A549 (cell line): ENCODE measurements around the gene CCDC185. TPM values are rescaled to one million over a fixed set of nuclear protein-coding genes. Genes with fewer than 3 reads are reported as not detected.

ENCODE experiments used
- ATAC-seq, 2 experiments: fragments of 200-7000 bp in 1 of 2; fragments of >200 bp in 1 of 2; cut with Nextera tagmentation in 1 of 2; cut with Tn5 transposase in 1 of 2; 3 replicates each; pipeline versions ENCODE4 v1.8.0 to v1.9.1; 2018 to 2020; ENCODE audit warnings: mild to moderate bottlenecking in 1 of 2, moderate library complexity in 1 of 2
- CTCF ChIA-PET: fragments of 300-600 bp; sonication (Branson Sonifier 250); formaldehyde crosslinking; extraction: SDS; loops from one replicate; lab custom pipeline; 2021; ENCODE audit warnings: antibody characterized with exemption, inconsistent platforms; lab: Yijun Ruan, JAX
- POLR2A ChIA-PET: fragments of 350-600 bp; formaldehyde crosslinking; extraction: SDS; loops from one replicate; lab custom pipeline; 2021; ENCODE audit warnings: antibody characterized with exemption, inconsistent platforms; lab: Yijun Ruan, JAX
- DNase-seq, 2 experiments: peaks; one replicate each; pipeline versions ENCODE4 v3.0.0 to v3.0.0-alpha.2; 2011 to 2016; ENCODE audit warnings: low read depth in 1 of 2, low spot score in 1 of 2
- FAIRE-seq: peaks from 2 replicates; lab custom pipeline; 2011; peaks lifted over from hg19 to GRCh38; lab: Jason Lieb, UNC
- H3K27ac ChIP-seq, 2 experiments: fragments of >200 bp; sonication (Bioruptor Twin); formaldehyde crosslinking; 3 replicates each; pipeline ENCODE4 v1.5.1; 2016 to 2017
- H3K4me1 ChIP-seq: fragments of >200 bp; sonication (Bioruptor Twin); formaldehyde crosslinking; 3 replicates; pipeline ENCODE4 v1.6.1; 2016
- H3K4me2 ChIP-seq: fragments of >200 bp; sonication (Bioruptor Twin); formaldehyde crosslinking; 3 replicates; pipeline ENCODE4 v1.6.1; 2016
- H3K4me3 ChIP-seq: fragments of >200 bp; sonication (Bioruptor Twin); formaldehyde crosslinking; 3 replicates; pipeline ENCODE4 v1.5.1; 2016
- H3K9me3 ChIP-seq: fragments of >200 bp; sonication (Bioruptor Twin); formaldehyde crosslinking; 3 replicates; pipeline ENCODE4 v1.6.1; 2016
- BHLHE40 ChIP-seq: IDR thresholded peaks from 2 replicates; pipeline ENCODE4 v1.6.1; 2012; ENCODE audit warnings: low read depth, low read length, inconsistent platforms
- CBX2 ChIP-seq: fragments of 200-600 bp; sonication (generic); IDR thresholded peaks from 2 replicates; pipeline ENCODE4 v1.6.1; 2016; ENCODE audit warnings: low read depth, mild to moderate bottlenecking, borderline replicate concordance
- CEBPB ChIP-seq, 2 experiments: fragments of >200 bp in 1 of 2; sonication (Bioruptor Twin) in 1 of 2; formaldehyde crosslinking in 1 of 2; IDR thresholded peaks; 2 replicates each; pipeline ENCODE4 v1.6.1; 2012 to 2016
- CHD2 ChIP-seq: fragments of 150-350 bp; IDR thresholded peaks from 2 replicates; pipeline ENCODE4 v1.6.1; 2014; ENCODE audit warnings: low read length; ENCODE audit not compliant: partially characterized antibody
- EP300 ChIP-seq, 2 experiments: fragments of >200 bp; sonication (Bioruptor Twin); formaldehyde crosslinking; IDR thresholded peaks; 2 replicates in 1 of 2; 3 replicates in 1 of 2; pipeline ENCODE4 v1.6.1; 2016 to 2017
- ESRRA ChIP-seq: fragments of 150-350 bp; IDR thresholded peaks from 2 replicates; pipeline ENCODE4 v1.6.1; 2014; ENCODE audit warnings: mild to moderate bottlenecking, low read length, borderline replicate concordance
- FOSL2 ChIP-seq, 2 experiments: fragments of 450-650 bp in 1 of 2; fragments of >200 bp in 1 of 2; sonication (Bioruptor Twin) in 1 of 2; formaldehyde crosslinking; IDR thresholded peaks; 2 replicates each; pipeline versions ENCODE4 v1.5.0 to v1.6.1; 2016 to 2020; ENCODE audit warnings: mild to moderate bottlenecking in 1 of 2, moderate library complexity in 1 of 2
- FOXS1 ChIP-seq: fragments of 250-450 bp; sonication (Bioruptor Pico); IDR thresholded peaks from 2 replicates; pipeline ENCODE4 v1.5.0; 2020; ENCODE audit warnings: mild to moderate bottlenecking, moderate library complexity
- GATA3 ChIP-seq: IDR thresholded peaks from 2 replicates; pipeline ENCODE4 v1.6.1; 2012; ENCODE audit warnings: borderline replicate concordance
- JUNB ChIP-seq: fragments of >200 bp; sonication (Bioruptor Twin); formaldehyde crosslinking; IDR thresholded peaks from 2 replicates; pipeline ENCODE4 v1.6.1; 2016
- KDM5A ChIP-seq: fragments of 200-600 bp; sonication (generic); IDR thresholded peaks from 2 replicates; pipeline ENCODE4 v1.6.1; 2016; ENCODE audit warnings: antibody characterized with exemption, mild to moderate bottlenecking
- MAZ ChIP-seq: fragments of 150-350 bp; IDR thresholded peaks from 2 replicates; pipeline ENCODE4 v1.6.1; 2014; ENCODE audit warnings: antibody characterized with exemption, low read depth, low read length, borderline replicate concordance
- NFE2L2 ChIP-seq: fragments of 150-350 bp; conservative IDR thresholded peaks from 2 replicates; pipeline ENCODE4 v1.6.1; 2014; ENCODE audit warnings: low read length
- NPAS2 ChIP-seq: fragments of 250-450 bp; sonication (Bioruptor Pico); IDR thresholded peaks from 2 replicates; pipeline ENCODE4 v1.8.0; 2022; ENCODE audit warnings: mild to moderate bottlenecking, moderate library complexity, borderline replicate concordance
- POLR2A ChIP-seq: IDR thresholded peaks from 2 replicates; pipeline ENCODE4 v1.6.1; 2012; ENCODE audit warnings: mild to moderate bottlenecking, low read length
- RCOR1 ChIP-seq: fragments of 150-350 bp; IDR thresholded peaks from 2 replicates; pipeline ENCODE4 v1.6.1; 2014; ENCODE audit warnings: antibody characterized with exemption, low read length, low read depth
- RNF2 ChIP-seq: fragments of 200-600 bp; sonication (generic); IDR thresholded peaks from 2 replicates; pipeline ENCODE4 v1.6.1; 2016; ENCODE audit warnings: low read depth, mild to moderate bottlenecking, antibody characterized with exemption, moderate library complexity, borderline replicate concordance
- ZC3H11A ChIP-seq: fragments of 450-650 bp; IDR thresholded peaks from 2 replicates; pipeline ENCODE4 v1.6.1; 2014; ENCODE audit warnings: antibody characterized with exemption, mild to moderate bottlenecking
- ZNF302 ChIP-seq: fragments of 250-450 bp; sonication (Bioruptor Pico); IDR thresholded peaks from 2 replicates; pipeline ENCODE4 v1.9.0; 2021; ENCODE audit warnings: inconsistent platforms, mild to moderate bottlenecking, moderate library complexity
- WGBS: methylation state at CpG from one replicate; pipeline ENCODE4 v1.1.6; 2017; ENCODE audit errors: missing lambda C conversion rate; 5-methylcytosine and 5-hydroxymethylcytosine counted together
- polyA plus RNA-seq, 4 experiments: library from polyadenylated mRNA; depleted of rRNA in 3 of 4; stranded (reverse); fragments of >200 nt; fragmentation: RNase III in 1 of 4; extraction: RNeasy Plus Mini Kit Qiagen cat#74134 plus additional on column Dnase treatment in 1 of 4; gene quantifications; 2 replicates in 3 of 4; 3 replicates in 1 of 4; pipeline ENCODE4 v1.2.3, GENCODE V29; 2011 to 2017
- TF ChIP-seq, protein P1 (sequence below): fragments of 200-600 bp; sonication (generic); IDR thresholded peaks from 2 replicates; pipeline ENCODE4 v1.6.1; 2016; ENCODE audit warnings: antibody characterized with exemption, mild to moderate bottlenecking, moderate library complexity

The CCDC185 gene
- polyA plus RNA-seq, 2 of the 4 experiments (the other 2 are of a cell fraction), result 0.04 TPM; not detected in 1

DNA sequence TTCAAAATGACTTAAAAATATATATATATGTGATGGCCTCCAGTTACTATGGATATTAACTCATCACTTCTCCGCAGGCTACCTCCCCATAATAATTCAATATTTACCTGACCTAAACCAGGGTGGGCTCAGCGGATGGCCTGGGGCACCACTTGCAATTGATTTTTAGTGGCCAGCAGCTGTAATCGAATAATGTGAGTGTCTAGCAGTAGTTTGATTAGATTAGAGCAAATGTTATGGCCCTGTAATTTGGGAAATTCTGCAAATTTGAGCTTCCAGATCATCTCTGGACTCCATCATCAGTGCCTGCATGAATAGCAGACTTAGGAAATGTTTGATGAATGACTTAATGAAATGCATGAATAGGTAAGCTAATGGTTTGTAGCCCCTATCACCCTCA is 44.0 kb upstream of the CCDC185 start:
- no peak overlapping the region for H3K4me2 ChIP-seq
- ATAC-seq, result no peak
- no peak overlapping the region for H3K27ac ChIP-seq
- CTCF ChIA-PET, result interaction anchor here (0.5 to 2.0 kb wide), 3 partner anchors 9 to 84 kb away, joined by 3 to 9 read pairs (median 3); no protein-coding TSS in a partner anchor
- no peaks in the 10 kb centered on the region for H3K4me1 ChIP-seq
- no peak overlapping the region for H3K4me3 ChIP-seq
- WGBS, result 65% methylated on average over 3 of the region's 3 CpGs
- FAIRE-seq, result no peak
- H3K9me3 ChIP-seq, result no peaks in the 10 kb centered on the region
- TF ChIP-seq KDM5A (no peak), POLR2A (no peak), GATA3 (no peak), JUNB (no peak), CEBPB (IDR thresholded peaks at IDR 0.05) (no peak)
- TF ChIP-seq, protein P1, sequence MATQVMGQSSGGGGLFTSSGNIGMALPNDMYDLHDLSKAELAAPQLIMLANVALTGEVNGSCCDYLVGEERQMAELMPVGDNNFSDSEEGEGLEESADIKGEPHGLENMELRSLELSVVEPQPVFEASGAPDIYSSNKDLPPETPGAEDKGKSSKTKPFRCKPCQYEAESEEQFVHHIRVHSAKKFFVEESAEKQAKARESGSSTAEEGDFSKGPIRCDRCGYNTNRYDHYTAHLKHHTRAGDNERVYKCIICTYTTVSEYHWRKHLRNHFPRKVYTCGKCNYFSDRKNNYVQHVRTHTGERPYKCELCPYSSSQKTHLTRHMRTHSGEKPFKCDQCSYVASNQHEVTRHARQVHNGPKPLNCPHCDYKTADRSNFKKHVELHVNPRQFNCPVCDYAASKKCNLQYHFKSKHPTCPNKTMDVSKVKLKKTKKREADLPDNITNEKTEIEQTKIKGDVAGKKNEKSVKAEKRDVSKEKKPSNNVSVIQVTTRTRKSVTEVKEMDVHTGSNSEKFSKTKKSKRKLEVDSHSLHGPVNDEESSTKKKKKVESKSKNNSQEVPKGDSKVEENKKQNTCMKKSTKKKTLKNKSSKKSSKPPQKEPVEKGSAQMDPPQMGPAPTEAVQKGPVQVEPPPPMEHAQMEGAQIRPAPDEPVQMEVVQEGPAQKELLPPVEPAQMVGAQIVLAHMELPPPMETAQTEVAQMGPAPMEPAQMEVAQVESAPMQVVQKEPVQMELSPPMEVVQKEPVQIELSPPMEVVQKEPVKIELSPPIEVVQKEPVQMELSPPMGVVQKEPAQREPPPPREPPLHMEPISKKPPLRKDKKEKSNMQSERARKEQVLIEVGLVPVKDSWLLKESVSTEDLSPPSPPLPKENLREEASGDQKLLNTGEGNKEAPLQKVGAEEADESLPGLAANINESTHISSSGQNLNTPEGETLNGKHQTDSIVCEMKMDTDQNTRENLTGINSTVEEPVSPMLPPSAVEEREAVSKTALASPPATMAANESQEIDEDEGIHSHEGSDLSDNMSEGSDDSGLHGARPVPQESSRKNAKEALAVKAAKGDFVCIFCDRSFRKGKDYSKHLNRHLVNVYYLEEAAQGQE, result no peak
- no peak for DNase-seq
- POLR2A ChIA-PET, result no interaction called here

DNA sequence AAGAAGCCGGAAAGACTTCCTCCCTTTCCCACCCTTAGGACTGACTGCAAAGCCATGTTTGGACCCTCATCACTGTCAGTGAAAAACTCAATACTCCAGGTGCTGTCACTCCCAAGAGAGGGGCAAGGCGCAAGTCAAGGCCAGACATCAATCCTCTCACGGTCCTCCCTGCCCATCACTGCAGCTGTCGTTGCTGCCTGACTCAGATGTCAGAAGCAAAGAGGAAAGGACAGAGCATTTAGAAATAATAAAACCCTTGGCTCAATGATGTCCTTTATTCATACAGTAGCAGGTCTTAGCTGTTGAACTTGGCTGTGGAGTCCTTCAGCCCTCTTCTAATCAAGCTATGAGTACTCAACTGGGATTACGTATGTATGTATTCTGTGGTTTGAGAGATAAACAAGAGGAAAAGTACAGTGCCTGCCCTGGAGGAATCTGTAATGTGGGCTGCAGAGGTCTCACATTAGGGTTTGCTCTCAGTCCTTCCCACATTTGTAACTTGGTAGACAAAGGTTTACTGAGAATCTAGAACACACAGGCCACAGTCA is 42.8 kb upstream of the CCDC185 start:
- Histone ChIP-seq H3K4me1 (no peaks in the 10 kb centered on the region), H3K4me2 (no peak overlapping the region)
- CTCF ChIA-PET, result interaction anchor here (1.3 kb wide), 1 partner anchor 14 kb away, joined by 3 read pairs; the partner anchor contains the start of gene SUSD4
- TF ChIP-seq RCOR1, result no peak
- TF ChIP-seq ZC3H11A, result no peak
- no peak for TF ChIP-seq ZNF302 (CRISPR knock-in tag)
- TF ChIP-seq, protein P1, result no peak
- no peak for TF ChIP-seq NFE2L2
- TF ChIP-seq ESRRA, result no peak
- no peak for TF ChIP-seq FOSL2 (IDR thresholded peaks at IDR 0.05)
- no peak for TF ChIP-seq FOSL2 (CRISPR knock-in tag; IDR thresholded peaks at IDR 0.05)
- TF ChIP-seq POLR2A, result no peak
- no peak for TF ChIP-seq MAZ
- TF ChIP-seq CHD2, result no peak
- no peak for TF ChIP-seq NPAS2
- no peak for TF ChIP-seq EP300 (IDR thresholded peaks at IDR 0.05)
- no peak for TF ChIP-seq CBX2
- no peak for TF ChIP-seq RNF2
- TF ChIP-seq FOXS1 (CRISPR knock-in tag), result no peak
- no peak for TF ChIP-seq BHLHE40
- TF ChIP-seq, all 56 proteins: peak for 0
- ATAC-seq (no peak), FAIRE-seq (no peak), DNase-seq (no peak)
- H3K4me3 ChIP-seq, result no peak overlapping the region
- no peak overlapping the region for H3K27ac ChIP-seq
- WGBS, result 59% methylated on average over 5 of the region's 5 CpGs
- POLR2A ChIA-PET, result no interaction called here
- H3K9me3 ChIP-seq, result no peaks in the 10 kb centered on the region
